Neutrophil (primary cell): ENCODE measurements around the gene KCND2.

Experiments
- H3K27ac ChIP-seq: fragments of 200-600 bp; sonication (generic); 2 replicates; pipeline ENCODE4 v1.5.1; 2016; ENCODE audit warnings: mild to moderate bottlenecking, moderate library complexity
- H3K27me3 ChIP-seq: fragments of 200-600 bp; sonication (generic); 2 replicates; pipeline ENCODE4 v1.6.0; 2016; ENCODE audit warnings: mild to moderate bottlenecking
- H3K36me3 ChIP-seq: fragments of 200-600 bp; sonication (generic); 2 replicates; pipeline ENCODE4 v1.5.1; 2017
- H3K4me1 ChIP-seq, 2 experiments: fragments of 200-600 bp in 1 of 2; sonication (generic) in 1 of 2; 1 replicate in 1 of 2; 2 replicates in 1 of 2; pipeline versions ENCODE4 v1.5.1 to v1.6.1; 2013 to 2016; ENCODE audit warnings: low read depth in 1 of 2, low read length in 1 of 2, mild to moderate bottlenecking in 1 of 2, moderate library complexity in 1 of 2; ENCODE audit not compliant: control insufficient read depth in 1 of 2, insufficient read depth in 1 of 2
- H3K4me3 ChIP-seq, 2 experiments: fragments of 200-600 bp in 1 of 2; sonication (generic) in 1 of 2; 1 replicate in 1 of 2; 2 replicates in 1 of 2; pipeline ENCODE4 v1.5.1; 2013 to 2016; ENCODE audit warnings: low read depth in 1 of 2, low read length in 1 of 2, mild to moderate bottlenecking in 1 of 2, moderate library complexity in 1 of 2
- H3K9me3 ChIP-seq: fragments of 200-600 bp; sonication (generic); 2 replicates; pipeline ENCODE4 v1.5.1; 2016
- TF ChIP-seq, protein P1 (sequence below): fragments of 200-600 bp; sonication (generic); IDR thresholded peaks from 2 replicates; pipeline ENCODE4 v1.5.1; 2016; ENCODE audit warnings: antibody characterized with exemption

KCND2 gene

DNA sequence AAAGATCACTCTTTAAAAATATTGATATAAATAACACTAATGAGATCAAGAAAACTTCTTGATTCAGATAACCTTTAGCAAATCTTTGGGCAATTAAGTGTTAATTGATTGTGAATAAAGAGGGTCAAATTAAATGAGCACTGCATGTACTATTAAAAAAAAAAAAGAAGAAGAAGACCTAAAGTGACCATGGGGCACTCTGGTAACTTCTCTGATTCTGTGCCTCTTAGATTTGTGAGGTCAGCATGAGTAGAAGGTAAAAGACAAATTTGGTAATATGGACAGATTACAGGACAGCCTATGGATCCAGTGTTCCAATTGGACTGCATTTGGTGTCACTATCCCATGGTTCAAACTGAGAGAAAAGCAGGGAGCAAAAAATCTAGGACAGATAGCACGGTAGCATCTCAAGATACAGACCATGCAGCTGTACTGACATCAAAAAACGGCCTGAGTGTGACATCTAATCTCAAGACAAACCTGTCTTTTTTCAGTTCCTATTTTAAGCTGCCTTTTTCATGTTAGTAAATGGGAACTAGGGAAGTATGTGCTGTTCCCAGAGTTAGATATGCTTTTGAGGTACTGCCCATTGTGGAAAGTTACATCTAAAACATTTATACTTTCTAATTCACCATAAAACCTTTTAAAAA is 128.0 kb downstream of the KCND2 start:
- H3K27ac ChIP-seq: no peak overlapping the region
- no peak overlapping the region for H3K4me3 ChIP-seq
- H3K27me3 ChIP-seq: no peaks in the 10 kb centered on the region
- TF ChIP-seq, protein P1, sequence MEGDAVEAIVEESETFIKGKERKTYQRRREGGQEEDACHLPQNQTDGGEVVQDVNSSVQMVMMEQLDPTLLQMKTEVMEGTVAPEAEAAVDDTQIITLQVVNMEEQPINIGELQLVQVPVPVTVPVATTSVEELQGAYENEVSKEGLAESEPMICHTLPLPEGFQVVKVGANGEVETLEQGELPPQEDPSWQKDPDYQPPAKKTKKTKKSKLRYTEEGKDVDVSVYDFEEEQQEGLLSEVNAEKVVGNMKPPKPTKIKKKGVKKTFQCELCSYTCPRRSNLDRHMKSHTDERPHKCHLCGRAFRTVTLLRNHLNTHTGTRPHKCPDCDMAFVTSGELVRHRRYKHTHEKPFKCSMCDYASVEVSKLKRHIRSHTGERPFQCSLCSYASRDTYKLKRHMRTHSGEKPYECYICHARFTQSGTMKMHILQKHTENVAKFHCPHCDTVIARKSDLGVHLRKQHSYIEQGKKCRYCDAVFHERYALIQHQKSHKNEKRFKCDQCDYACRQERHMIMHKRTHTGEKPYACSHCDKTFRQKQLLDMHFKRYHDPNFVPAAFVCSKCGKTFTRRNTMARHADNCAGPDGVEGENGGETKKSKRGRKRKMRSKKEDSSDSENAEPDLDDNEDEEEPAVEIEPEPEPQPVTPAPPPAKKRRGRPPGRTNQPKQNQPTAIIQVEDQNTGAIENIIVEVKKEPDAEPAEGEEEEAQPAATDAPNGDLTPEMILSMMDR: no peak
- H3K4me1 ChIP-seq: no peaks in the 10 kb centered on the region
- no peaks in the 10 kb centered on the region for H3K36me3 ChIP-seq
- H3K9me3 ChIP-seq: no peaks in the 10 kb centered on the region

DNA sequence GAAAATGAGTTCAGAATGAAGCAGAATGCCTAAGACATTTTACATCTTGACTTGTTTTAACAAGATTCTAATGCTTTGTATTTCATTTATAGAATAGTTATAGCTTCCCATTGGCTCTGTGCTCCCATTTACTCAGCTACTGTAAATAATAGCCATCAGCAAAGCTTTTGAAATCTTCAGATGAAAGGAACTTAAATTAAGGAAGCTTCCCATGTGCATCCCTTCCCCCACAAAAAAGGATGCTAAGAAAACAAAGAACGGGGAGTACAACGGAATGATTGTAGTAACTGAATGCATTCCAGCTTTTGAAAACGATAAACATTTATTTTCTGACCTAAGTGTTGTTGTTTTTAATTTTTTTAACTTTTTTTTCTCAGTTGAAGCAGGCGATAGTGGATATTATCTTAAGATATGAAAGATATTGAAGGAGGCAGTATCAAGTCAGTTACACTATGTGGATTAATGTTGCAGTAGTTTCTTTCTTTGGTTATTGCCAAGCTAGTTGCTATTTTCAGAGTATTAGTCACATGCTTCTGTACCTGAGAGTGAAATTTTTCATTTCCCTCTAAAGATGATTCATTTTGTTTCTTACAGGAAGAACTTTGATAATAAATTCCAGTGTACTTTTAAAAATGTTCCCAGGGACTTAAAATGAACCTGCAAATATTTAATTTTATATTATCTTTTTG is 129.2 kb downstream of the KCND2 start:
- Histone ChIP-seq H3K9me3 (no peaks in the 10 kb centered on the region), H3K27ac (no peak overlapping the region), H3K27me3 (no peaks in the 10 kb centered on the region), H3K36me3 (no peaks in the 10 kb centered on the region), H3K4me3 (no peak overlapping the region), H3K4me1 (no peaks in the 10 kb centered on the region)
- TF ChIP-seq, protein P1: no peak

DNA sequence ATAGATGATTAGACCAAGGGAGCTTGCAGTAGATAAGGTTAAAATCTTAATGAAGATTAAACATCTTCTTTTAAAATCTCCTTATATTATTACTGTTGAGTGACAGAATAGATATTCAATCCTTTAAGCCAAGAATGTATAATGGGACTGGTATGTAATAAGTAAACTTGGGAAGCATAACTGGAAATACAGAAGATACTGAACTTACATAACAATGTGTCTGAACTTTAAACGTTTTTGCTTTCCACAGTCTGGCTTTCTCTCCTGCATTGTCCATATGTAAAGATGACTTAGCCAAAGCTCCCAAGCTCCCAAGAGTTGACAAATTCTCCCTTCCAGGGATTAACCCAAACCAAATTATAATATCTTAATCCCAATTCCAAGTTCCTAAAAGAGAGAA is 129.8 kb downstream of the KCND2 start:
- TF ChIP-seq, protein P1: no peak
- Histone ChIP-seq H3K9me3 (no peaks in the 10 kb centered on the region), H3K27ac (no peak overlapping the region), H3K4me3 (no peak overlapping the region), H3K4me1 (no peaks in the 10 kb centered on the region), H3K36me3 (no peaks in the 10 kb centered on the region), H3K27me3 (no peaks in the 10 kb centered on the region)

DNA sequence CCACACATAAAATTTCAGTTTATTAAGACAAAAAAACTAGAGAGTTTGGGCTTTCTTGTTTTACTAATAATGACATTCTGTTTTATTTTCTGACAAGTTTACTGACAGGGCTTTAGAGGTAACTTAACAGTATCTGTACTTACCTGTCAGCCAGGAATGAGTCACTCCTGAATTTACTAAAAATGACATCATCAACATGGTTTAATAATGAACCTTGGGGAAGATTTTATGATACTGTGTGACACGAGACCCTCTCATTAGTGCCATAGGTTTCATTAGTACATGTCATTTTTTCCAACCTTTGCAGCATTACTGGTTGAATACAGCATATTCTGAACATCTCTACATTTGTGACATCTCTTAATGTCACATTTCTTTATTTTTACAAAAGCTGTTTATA is 131.1 kb downstream of the KCND2 start:
- Histone ChIP-seq H3K27me3 (no peaks in the 10 kb centered on the region), H3K9me3 (no peaks in the 10 kb centered on the region), H3K27ac (no peak overlapping the region), H3K4me1 (no peaks in the 10 kb centered on the region), H3K4me3 (no peak overlapping the region), H3K36me3 (no peaks in the 10 kb centered on the region)
- TF ChIP-seq, protein P1: no peak

DNA sequence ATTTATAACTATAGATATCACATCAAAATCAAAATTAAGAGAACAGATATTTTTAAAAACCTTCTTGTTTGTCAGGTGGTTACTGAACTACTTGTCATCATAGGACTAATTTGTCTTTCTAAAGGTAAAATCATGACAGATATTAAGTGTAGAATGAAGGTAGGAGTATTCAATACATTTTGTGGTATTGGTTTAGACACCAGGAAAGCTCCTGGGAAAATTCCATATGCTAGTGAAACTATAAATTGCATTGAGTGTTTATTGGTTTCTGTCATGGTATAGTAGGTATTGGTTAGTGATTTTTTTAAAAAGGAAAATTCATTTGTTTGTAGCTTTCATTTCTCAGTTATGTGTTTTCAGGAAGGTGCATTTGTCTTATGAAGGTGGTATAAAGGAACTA is 132.7 kb downstream of the KCND2 start:
- no peak overlapping the region for H3K4me3 ChIP-seq
- no peaks in the 10 kb centered on the region for H3K36me3 ChIP-seq
- TF ChIP-seq, protein P1: no peak
- H3K9me3 ChIP-seq: no peaks in the 10 kb centered on the region
- H3K27me3 ChIP-seq: no peaks in the 10 kb centered on the region
- no peaks in the 10 kb centered on the region for H3K4me1 ChIP-seq
- no peak overlapping the region for H3K27ac ChIP-seq
